K562 (cell line): ENCODE measurements around the gene CNN3.

Experiments
- CBX2 ChIP-seq: fragments of 200-600 bp; sonication (generic); IDR thresholded peaks from one replicate; pipeline ENCODE4 v1.6.1; 2012; ENCODE audit warnings: mild to moderate bottlenecking, low read length, inconsistent platforms; ENCODE audit not compliant: insufficient read depth, poor library complexity, severe bottlenecking
- FOS ChIP-seq: IDR thresholded peaks from 3 replicates; pipeline ENCODE4 v1.6.1; 2011; ENCODE audit not compliant: insufficient read length; ENCODE audit errors: extremely low read depth
- HDAC2 ChIP-seq: fragments of 450-650 bp; IDR thresholded peaks from 2 replicates; pipeline ENCODE4 v1.6.1; 2016; ENCODE audit warnings: mild to moderate bottlenecking
- HDAC6 ChIP-seq: IDR thresholded peaks from 2 replicates; pipeline ENCODE4 v1.6.1; 2012; ENCODE audit warnings: low read depth, mild to moderate bottlenecking, control low read depth, inconsistent platforms, low read length, moderate library complexity
- IFI16 ChIP-seq: fragments of 250-450 bp; sonication (Bioruptor Pico); IDR thresholded peaks from 2 replicates; pipeline ENCODE4 v2.1.2; 2022; ENCODE audit warnings: mild to moderate bottlenecking, inconsistent platforms
- JUN ChIP-seq, 2 experiments: sonication (generic) in 1 of 2; formaldehyde crosslinking in 1 of 2; IDR thresholded peaks; 2 replicates each; pipeline versions ENCODE4 v1.6.1 to v1.8.0; 2012 to 2022; ENCODE audit warnings: borderline replicate concordance in 2 of 2, mild to moderate bottlenecking in 2 of 2, improper control_type of control experiment in 1 of 2, low read depth in 1 of 2, low read length in 1 of 2, missing genetic modification reagents in 1 of 2
- MYC ChIP-seq, 2 experiments: fragments of 250-450 bp in 1 of 2; sonication (Bioruptor Pico) in 1 of 2; IDR thresholded peaks; 2 replicates each; pipeline versions ENCODE4 v1.5.1 to v1.6.1; 2012 to 2021; ENCODE audit warnings: low read depth in 2 of 2, borderline replicate concordance in 1 of 2, improper control_type of control experiment in 1 of 2, low read length in 1 of 2, mild to moderate bottlenecking in 1 of 2, moderate library complexity in 1 of 2
- NR2C2 ChIP-seq, 2 experiments: fragments of 200-800 bp in 1 of 2; sonication (Bioruptor generic) in 1 of 2; sonication (generic) in 1 of 2; formaldehyde crosslinking in 1 of 2; IDR thresholded peaks; 2 replicates each; pipeline versions ENCODE4 v1.6.1 to v1.8.0; 2016 to 2022; ENCODE audit warnings: mild to moderate bottlenecking in 1 of 2, missing compliant biosample characterization in 1 of 2, missing genetic modification characterization in 1 of 2, missing genetic modification reagents in 1 of 2
- POLR2AphosphoS5 ChIP-seq: IDR thresholded peaks from 2 replicates; pipeline ENCODE4 v1.6.1; 2011; ENCODE audit warnings: mild to moderate bottlenecking, low read depth, low read length, moderate library complexity; ENCODE audit not compliant: control insufficient read depth, insufficient read depth
- RAD21 ChIP-seq, 2 experiments: fragments of 250-450 bp in 1 of 2; fragments of 450-650 bp in 1 of 2; sonication (Bioruptor Pico) in 1 of 2; formaldehyde crosslinking in 1 of 2; IDR thresholded peaks in 1 of 2; conservative IDR thresholded peaks in 1 of 2; 2 replicates each; pipeline versions ENCODE4 v1.4.0 to v1.8.0; 2020 to 2022; ENCODE audit warnings: mild to moderate bottlenecking in 2 of 2, moderate library complexity in 1 of 2
- THRB ChIP-seq: fragments of 450-650 bp; formaldehyde crosslinking; conservative IDR thresholded peaks from 2 replicates; pipeline ENCODE4 v1.4.0; 2022; ENCODE audit warnings: mild to moderate bottlenecking, missing genetic modification characterization
- ZBTB33 ChIP-seq: sonication (generic); formaldehyde crosslinking; IDR thresholded peaks from 2 replicates; pipeline ENCODE4 v1.8.1; 2023; ENCODE audit warnings: mild to moderate bottlenecking, missing genetic modification reagents
- ZNF354B ChIP-seq: fragments of 250-450 bp; sonication (Bioruptor Pico); IDR thresholded peaks from 2 replicates; pipeline ENCODE4 v1.4.0; 2020

- no peak for TF ChIP-seq JUN (IDR thresholded peaks at IDR 0.05; ENCODE audit: borderline replicate concordance, low read depth, low read length)
- TF ChIP-seq JUN (CRISPR knock-in tag; IDR thresholded peaks at IDR 0.05; ENCODE audit: borderline replicate concordance), result no peak
- TF ChIP-seq THRB, result no peak
- TF ChIP-seq NR2C2 (CRISPR knock-in tag; IDR thresholded peaks at IDR 0.05), result no peak
- no peak for TF ChIP-seq NR2C2 (tag; IDR thresholded peaks at IDR 0.05)
- TF ChIP-seq ZNF354B (CRISPR knock-in tag), result no peak
- no peak for TF ChIP-seq CBX2
- no peak for TF ChIP-seq MYC (IDR thresholded peaks at IDR 0.05; ENCODE audit: low read depth, low read length)
- no peak for TF ChIP-seq MYC (CRISPR knock-in tag; IDR thresholded peaks at IDR 0.05; ENCODE audit: borderline replicate concordance, low read depth)
- no peak for TF ChIP-seq RAD21 (CRISPR knock-in tag; conservative IDR thresholded peaks at IDR 0.05 in 1 of 2, IDR thresholded peaks at IDR 0.05 in 1 of 2)
- no peak for TF ChIP-seq IFI16 (CRISPR knock-in tag)
- no peak for TF ChIP-seq HDAC2
- no peak for TF ChIP-seq ZBTB33
- TF ChIP-seq POLR2AphosphoS5, result no peak
- no peak for TF ChIP-seq FOS
- TF ChIP-seq HDAC6, result no peak
Measured at GRCh38 chr1:94888201-94888600, 38.7 kb downstream of the CNN3 start.
